H9 (cell line): ENCODE measurements around the gene PLCB1. TPM values are rescaled to one million over a fixed set of nuclear protein-coding genes. Genes with fewer than 3 reads are reported as not detected.

Experiments
- DNase-seq: peaks from one replicate; pipeline ENCODE4 v3.0.0-alpha.2; 2017
- H2AFZ ChIP-seq: one replicate; pipeline ENCODE4 v1.6.1; 2013; ENCODE audit warnings: mild to moderate bottlenecking, low read length, control low read depth, moderate library complexity
- H2AK5ac ChIP-seq: 2 replicates; pipeline ENCODE4 v1.6.1; 2013; ENCODE audit warnings: low read length, control low read depth, mixed read lengths; ENCODE audit not compliant: insufficient read length
- H2BK120ac ChIP-seq: one replicate; pipeline ENCODE4 v1.6.1; 2013; ENCODE audit warnings: low read depth, mild to moderate bottlenecking, low read length, control low read depth, inconsistent platforms; ENCODE audit not compliant: poor library complexity, severe bottlenecking
- H2BK12ac ChIP-seq: 2 replicates; pipeline ENCODE4 v1.6.1; 2013; ENCODE audit warnings: low read length, control low read depth, mixed read lengths, low read depth; ENCODE audit not compliant: insufficient read length
- H2BK15ac ChIP-seq: 2 replicates; pipeline ENCODE4 v1.6.1; 2013; ENCODE audit warnings: low read depth, low read length, control low read depth
- H2BK20ac ChIP-seq: one replicate; pipeline ENCODE4 v1.6.1; 2013; ENCODE audit warnings: low read depth, mild to moderate bottlenecking, low read length, control low read depth, inconsistent platforms; ENCODE audit not compliant: poor library complexity, severe bottlenecking
- H2BK5ac ChIP-seq: 2 replicates; pipeline ENCODE4 v1.6.1; 2013; ENCODE audit warnings: low read length, control low read depth, mixed read lengths; ENCODE audit not compliant: insufficient read length
- H3K14ac ChIP-seq: 2 replicates; pipeline ENCODE4 v1.6.1; 2013; ENCODE audit warnings: low read length, control low read depth; ENCODE audit not compliant: insufficient read depth
- H3K18ac ChIP-seq: 2 replicates; pipeline ENCODE4 v1.6.1; 2013; ENCODE audit warnings: low read depth, mild to moderate bottlenecking, mixed read lengths, low read length, control low read depth; ENCODE audit not compliant: insufficient read length
- H3K23ac ChIP-seq: 2 replicates; pipeline ENCODE4 v1.6.1; 2013; ENCODE audit warnings: low read length, control low read depth, mixed read lengths, low read depth; ENCODE audit not compliant: insufficient read length
- H3K23me2 ChIP-seq: 2 replicates; pipeline ENCODE4 v1.6.1; 2013; ENCODE audit warnings: low read depth, mild to moderate bottlenecking, mixed read lengths, low read length, control low read depth; ENCODE audit not compliant: insufficient read length, poor library complexity, severe bottlenecking
- H3K27ac ChIP-seq: 2 replicates; pipeline ENCODE4 v1.5.1; 2013; ENCODE audit warnings: low read length, control low read depth, mixed read lengths, low read depth; ENCODE audit not compliant: insufficient read length
- H3K27me3 ChIP-seq: 2 replicates; pipeline ENCODE4 v1.6.1; 2013; ENCODE audit warnings: low read length, control low read depth, inconsistent platforms; ENCODE audit not compliant: insufficient read depth
- H3K4ac ChIP-seq: 2 replicates; pipeline ENCODE4 v1.6.1; 2013; ENCODE audit warnings: low read depth, mild to moderate bottlenecking, control low read depth, inconsistent platforms, low read length, moderate library complexity
- H3K4me1 ChIP-seq: 2 replicates; pipeline ENCODE4 v1.6.1; 2013; ENCODE audit warnings: low read length, control low read depth, inconsistent platforms; ENCODE audit not compliant: insufficient read depth
- H3K4me2 ChIP-seq: 2 replicates; pipeline ENCODE4 v1.6.1; 2013; ENCODE audit warnings: low read length, control low read depth, mixed read lengths; ENCODE audit not compliant: insufficient read length, insufficient read depth
- H3K56ac ChIP-seq: 2 replicates; pipeline ENCODE4 v1.6.1; 2013; ENCODE audit warnings: low read depth, mild to moderate bottlenecking, mixed read lengths, low read length, control low read depth; ENCODE audit not compliant: insufficient read length
- H3K79me1 ChIP-seq: 2 replicates; pipeline ENCODE4 v1.6.1; 2013; ENCODE audit warnings: low read depth, mild to moderate bottlenecking, moderate library complexity, low read length, control low read depth, inconsistent platforms; ENCODE audit not compliant: insufficient read depth, poor library complexity, severe bottlenecking
- H3K79me2 ChIP-seq: 2 replicates; pipeline ENCODE4 v1.6.1; 2013; ENCODE audit warnings: low read length, control low read depth, inconsistent platforms; ENCODE audit not compliant: insufficient read depth
- H3K9ac ChIP-seq: 2 replicates; pipeline ENCODE4 v1.6.1; 2013; ENCODE audit warnings: low read length, control low read depth, mixed read lengths; ENCODE audit not compliant: insufficient read length; ENCODE audit errors: extremely low read depth
- H3K9me3 ChIP-seq: one replicate; pipeline ENCODE4 v1.6.1; 2013; ENCODE audit warnings: low read depth, low read length, inconsistent platforms; ENCODE audit not compliant: control insufficient read depth
- H3T11ph ChIP-seq: one replicate; pipeline ENCODE4 v1.6.1; 2013; ENCODE audit warnings: mild to moderate bottlenecking, low read length, control low read depth, inconsistent platforms
- H4K20me1 ChIP-seq: one replicate; pipeline ENCODE4 v1.6.1; 2013; ENCODE audit not compliant: control insufficient read depth, insufficient read length, insufficient read depth
- H4K5ac ChIP-seq: 2 replicates; pipeline ENCODE4 v1.6.1; 2013; ENCODE audit warnings: low read depth, mild to moderate bottlenecking, mixed read lengths, low read length, control low read depth; ENCODE audit not compliant: insufficient read length
- H4K8ac ChIP-seq: replicated peaks from 2 replicates; pipeline ENCODE4 v1.6.1; 2013; ENCODE audit warnings: low read length, control low read depth, mixed read lengths, low read depth; ENCODE audit not compliant: insufficient read length
- H4K91ac ChIP-seq: 2 replicates; pipeline ENCODE4 v1.6.1; 2013; ENCODE audit warnings: low read depth, mild to moderate bottlenecking, moderate library complexity, mixed read lengths, low read length, control low read depth; ENCODE audit not compliant: insufficient read length
- H3K27ac Mint-ChIP-seq, 3 experiments: 2 replicates in 2 of 3; 3 replicates in 1 of 3; pipeline ENCODE4 v1.8.0; 2020 to 2021; ENCODE audit warnings: mixed read lengths in 3 of 3, mild to moderate bottlenecking in 1 of 3, moderate library complexity in 1 of 3
- H3K27me3 Mint-ChIP-seq: 2 replicates; pipeline ENCODE4 v1.8.0; 2021; ENCODE audit warnings: low read depth, mild to moderate bottlenecking, moderate library complexity, mixed read lengths
- H3K36me3 Mint-ChIP-seq, 3 experiments: 2 replicates in 2 of 3; 3 replicates in 1 of 3; pipeline ENCODE4 v1.8.0; 2020 to 2021; ENCODE audit warnings: low read depth in 3 of 3, mixed read lengths in 3 of 3; ENCODE audit not compliant: insufficient read depth in 1 of 3
- H3K4me1 Mint-ChIP-seq, 2 experiments: 2 replicates each; pipeline ENCODE4 v1.8.0; 2020; ENCODE audit warnings: mixed read lengths in 2 of 2
- H3K4me3 Mint-ChIP-seq, 2 experiments: 2 replicates in 1 of 2; 3 replicates in 1 of 2; pipeline ENCODE4 v1.8.0; 2020 to 2021; ENCODE audit warnings: mild to moderate bottlenecking in 2 of 2, mixed read lengths in 2 of 2, moderate library complexity in 1 of 2
- H3K9me3 Mint-ChIP-seq, 2 experiments: 2 replicates in 1 of 2; 3 replicates in 1 of 2; pipeline ENCODE4 v1.8.0; 2020; ENCODE audit warnings: mild to moderate bottlenecking in 2 of 2, mixed read lengths in 2 of 2, moderate library complexity in 1 of 2
- WGBS: extraction: QIAGEN DNeasy Blood & Tissue Kit; methylation state at CpG from one replicate; pipeline ENCODE4 v1.1.7; 2013; ENCODE audit warnings: missing lambda C conversion rate, low lambda C conversion rate, mixed read lengths; ENCODE audit not compliant: insufficient read length; ENCODE audit errors: extremely low coverage; 5-methylcytosine and 5-hydroxymethylcytosine counted together
- total RNA-seq: library from RNA; stranded (reverse); gene quantifications from 2 replicates; pipeline ENCODE4 v1.2.1, GENCODE V29; 2021
- TF ChIP-seq, protein P1 (sequence below): fragments of 200-600 bp; sonication (generic); conservative IDR thresholded peaks from 3 replicates; pipeline ENCODE4 v1.8.0; 2021; ENCODE audit warnings: antibody characterized with exemption, mild to moderate bottlenecking

The PLCB1 gene
- total RNA-seq, 1 experiment from 2014 or later: 11.5 TPM

- Histone ChIP-seq H3K4me2 (no peak overlapping the region), H4K8ac (no peak overlapping the region), H2AK5ac (no peak overlapping the region), H2BK20ac (no peak overlapping the region), H3K14ac (no peak overlapping the region), H3K27ac (no peak overlapping the region), H3K79me2 (no peaks in the 10 kb centered on the region), H2BK12ac (no peak overlapping the region), H3K56ac (no peak overlapping the region), H3K27me3 (no peaks in the 10 kb centered on the region), H3K9ac (no peak overlapping the region), H3K23ac (no peak overlapping the region), H2BK15ac (no peak overlapping the region), H4K91ac (no peak overlapping the region), H3K23me2 (no peaks in the 10 kb centered on the region), H4K5ac (no peak overlapping the region), H2AFZ (no peak overlapping the region), H3T11ph (no peak overlapping the region), H3K4ac (no peak overlapping the region), H4K20me1 (no peaks in the 10 kb centered on the region), H3K79me1 (no peaks in the 10 kb centered on the region), H2BK5ac (no peak overlapping the region), H2BK120ac (no peak overlapping the region), H3K4me1 (peaks cover 2% of the 10 kb centered on the region; the same call in 1 of the 2 replicates), H3K9me3 (no peaks in the 10 kb centered on the region), H3K18ac (no peak overlapping the region)
- no peak for DNase-seq
- peaks cover 1% of the 10 kb centered on the region for H3K27me3 Mint-ChIP-seq
- no peak overlapping the region for H3K4me3 Mint-ChIP-seq
- H3K36me3 Mint-ChIP-seq: no peaks in the 10 kb centered on the region
- peaks cover 12 to 14% of the 10 kb centered on the region in 2 experiments for H3K4me1 Mint-ChIP-seq
- H3K27ac Mint-ChIP-seq: no peak overlapping the region
- WGBS: no CpG with 5 or more reads among the region's 3 CpGs
- TF ChIP-seq, protein P1, sequence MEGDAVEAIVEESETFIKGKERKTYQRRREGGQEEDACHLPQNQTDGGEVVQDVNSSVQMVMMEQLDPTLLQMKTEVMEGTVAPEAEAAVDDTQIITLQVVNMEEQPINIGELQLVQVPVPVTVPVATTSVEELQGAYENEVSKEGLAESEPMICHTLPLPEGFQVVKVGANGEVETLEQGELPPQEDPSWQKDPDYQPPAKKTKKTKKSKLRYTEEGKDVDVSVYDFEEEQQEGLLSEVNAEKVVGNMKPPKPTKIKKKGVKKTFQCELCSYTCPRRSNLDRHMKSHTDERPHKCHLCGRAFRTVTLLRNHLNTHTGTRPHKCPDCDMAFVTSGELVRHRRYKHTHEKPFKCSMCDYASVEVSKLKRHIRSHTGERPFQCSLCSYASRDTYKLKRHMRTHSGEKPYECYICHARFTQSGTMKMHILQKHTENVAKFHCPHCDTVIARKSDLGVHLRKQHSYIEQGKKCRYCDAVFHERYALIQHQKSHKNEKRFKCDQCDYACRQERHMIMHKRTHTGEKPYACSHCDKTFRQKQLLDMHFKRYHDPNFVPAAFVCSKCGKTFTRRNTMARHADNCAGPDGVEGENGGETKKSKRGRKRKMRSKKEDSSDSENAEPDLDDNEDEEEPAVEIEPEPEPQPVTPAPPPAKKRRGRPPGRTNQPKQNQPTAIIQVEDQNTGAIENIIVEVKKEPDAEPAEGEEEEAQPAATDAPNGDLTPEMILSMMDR: no peak
- no peaks in the 10 kb centered on the region for H3K9me3 Mint-ChIP-seq
Measured at GRCh38 chr20:8303651-8304050, 171.6 kb downstream of the PLCB1 start.
